Endothelial cell of umbilical vein (primary cell): ENCODE results near the gene MCTP1. TPM values are rescaled to one million over a fixed set of nuclear protein-coding genes. Genes with fewer than 3 reads are reported as not detected.

Source experiments
- BruUV-seq: library from RNA; stranded (reverse); fragments of 400-500 nt; replicated peaks from 2 replicates; lab custom pipeline; 2021; lab: Mats Ljungman, UMichigan
- CTCF ChIA-PET: fragments of 300-600, 350-600 bp; sonication (Branson Sonifier 250); formaldehyde crosslinking; loops from one replicate; lab custom pipeline; 2021; ENCODE audit warnings: antibody characterized with exemption, inconsistent platforms; lab: Charles Lee
- POLR2A ChIA-PET: fragments of 300-600, 350-600 bp; sonication (Branson Sonifier 250); formaldehyde crosslinking; loops from one replicate; lab custom pipeline; 2021; ENCODE audit warnings: antibody characterized with exemption, inconsistent platforms; lab: Charles Lee
- DNase-seq: peaks from one replicate; pipeline ENCODE4 v3.0.0-alpha.2; 2011; ENCODE audit warnings: low read depth, low spot score
- FAIRE-seq: peaks from 2 replicates; lab custom pipeline; 2011; peaks lifted over from hg19 to GRCh38; lab: Jason Lieb, UNC
- H2AFZ ChIP-seq: 2 replicates; pipeline ENCODE4 v1.6.0; 2012; ENCODE audit warnings: low read depth, low read length, control low read depth, inconsistent platforms
- H3K27ac ChIP-seq: 2 replicates; pipeline ENCODE4 v1.5.1; 2011; ENCODE audit warnings: low read depth, mild to moderate bottlenecking, control low read depth, low read length, moderate library complexity; ENCODE audit not compliant: insufficient read depth
- H3K27me3 ChIP-seq, 2 experiments: 2 replicates each; pipeline versions ENCODE4 v1.6.0 to v1.6.1; 2011; ENCODE audit warnings: low read length in 2 of 2, mixed read lengths in 1 of 2; ENCODE audit not compliant: control insufficient read depth in 2 of 2, insufficient read depth in 2 of 2
- H3K36me3 ChIP-seq, 2 experiments: 2 replicates in 1 of 2; 3 replicates in 1 of 2; pipeline ENCODE4 v1.5.1; 2011; ENCODE audit warnings: low read length in 2 of 2, mild to moderate bottlenecking in 1 of 2, moderate library complexity in 1 of 2; ENCODE audit not compliant: control insufficient read depth in 2 of 2, insufficient read depth in 2 of 2; ENCODE audit errors: extremely low read depth in 1 of 2
- H3K4me1 ChIP-seq: 3 replicates; pipeline ENCODE4 v1.5.1; 2011; ENCODE audit warnings: mild to moderate bottlenecking, low read length; ENCODE audit not compliant: control insufficient read depth, insufficient read depth; ENCODE audit errors: extremely low read depth
- H3K4me2 ChIP-seq: 2 replicates; pipeline ENCODE4 v1.6.1; 2011; ENCODE audit warnings: low read length, control low read depth, mixed read lengths; ENCODE audit not compliant: insufficient read depth
- H3K4me3 ChIP-seq, 3 experiments: fragments of 200-600 bp in 1 of 3; sonication (generic), shearing (Covaris generic) in 1 of 3; replicated peaks in 1 of 3; 2 replicates each; pipeline ENCODE4 v1.5.1; 2011 to 2016; ENCODE audit warnings: control low read depth in 3 of 3, low read length in 3 of 3, mild to moderate bottlenecking in 2 of 3, inconsistent platforms in 1 of 3, low read depth in 1 of 3, moderate library complexity in 1 of 3; ENCODE audit not compliant: insufficient read depth in 1 of 3
- H3K79me2 ChIP-seq: 2 replicates; pipeline ENCODE4 v1.6.0; 2012; ENCODE audit warnings: low read length, inconsistent platforms; ENCODE audit not compliant: control insufficient read depth, insufficient read depth
- H3K9ac ChIP-seq: replicated peaks from 2 replicates; pipeline ENCODE3; 2011; ENCODE audit warnings: low read length, control low read depth; ENCODE audit not compliant: insufficient read depth; ENCODE audit errors: extremely low read depth
- H3K9me1 ChIP-seq: replicated peaks from 3 replicates; pipeline ENCODE4 v1.6.0; 2011; ENCODE audit warnings: mild to moderate bottlenecking, low read length; ENCODE audit not compliant: control insufficient read depth, insufficient read depth; ENCODE audit errors: extremely low read depth
- H3K9me3 ChIP-seq: replicated peaks from 2 replicates; pipeline ENCODE4 v1.5.1; 2012; ENCODE audit warnings: low read length, inconsistent platforms; ENCODE audit not compliant: control insufficient read depth, insufficient read depth
- H4K20me1 ChIP-seq: replicated peaks from 2 replicates; pipeline ENCODE3; 2011; ENCODE audit warnings: mild to moderate bottlenecking, low read length; ENCODE audit not compliant: control insufficient read depth, insufficient read depth; ENCODE audit errors: extremely low read depth
- EZH2 ChIP-seq: IDR thresholded peaks from 2 replicates; pipeline ENCODE4 v1.6.1; 2012; ENCODE audit warnings: borderline replicate concordance, low read depth, mild to moderate bottlenecking, moderate library complexity, low read length, inconsistent platforms; ENCODE audit not compliant: severe bottlenecking
- FOS ChIP-seq: IDR thresholded peaks from 2 replicates; pipeline ENCODE4 v1.6.1; 2011; ENCODE audit warnings: mild to moderate bottlenecking, low read length, moderate library complexity, borderline replicate concordance; ENCODE audit not compliant: insufficient read depth
- GATA2 ChIP-seq: IDR thresholded peaks from 2 replicates; pipeline ENCODE4 v1.7.0; 2011; ENCODE audit warnings: low read depth, mild to moderate bottlenecking, moderate library complexity, mixed read lengths, low read length; ENCODE audit not compliant: insufficient read length, insufficient read depth
- JUN ChIP-seq: IDR thresholded peaks from 2 replicates; pipeline ENCODE4 v1.6.1; 2011; ENCODE audit warnings: borderline replicate concordance, low read depth; ENCODE audit not compliant: insufficient read length, insufficient read depth
- MAX ChIP-seq: IDR thresholded peaks from 2 replicates; pipeline ENCODE4 v1.6.1; 2011; ENCODE audit not compliant: insufficient read depth, insufficient read length
- MYC ChIP-seq: IDR thresholded peaks from one replicate; pipeline ENCODE4 v1.6.1; 2011; ENCODE audit warnings: mild to moderate bottlenecking, low read depth, low read length
- POLR2A ChIP-seq: IDR thresholded peaks from 2 replicates; pipeline ENCODE4 v1.6.1; 2012; ENCODE audit warnings: low read depth, mild to moderate bottlenecking, control low read depth, low read length
- POLR2AphosphoS5 ChIP-seq: IDR thresholded peaks from 2 replicates; pipeline ENCODE4 v1.6.1; 2012; ENCODE audit warnings: low read depth, mild to moderate bottlenecking, control low read depth, low read length, moderate library complexity; ENCODE audit not compliant: insufficient read depth
- dilution Hi-C: fragments of 300-500 bp; cut with MboI; formaldehyde crosslinking; loops from one replicate; pipeline ENCODE4 v1.15.0; 2019; ENCODE audit warnings: low sequenced_read_pairs; ENCODE audit not compliant: extremely low pct_ligation_motif_present
- intact Hi-C: fragments of 100-400 bp; cut with micrococcal nuclease; formaldehyde crosslinking; loops from one replicate; pipeline ENCODE4 v1.10.0; 2022
- polyA plus RNA-seq, 4 experiments: library from polyadenylated mRNA; depleted of rRNA in 3 of 4; stranded (reverse) in 3 of 4; unstranded in 1 of 4; fragments of >200 nt; gene quantifications; 2 replicates each; pipeline versions ENCODE4 v1.2.1 to v1.2.3, GENCODE V29; 2011 to 2012; ENCODE audit warnings: missing spikeins in 1 of 4
- total RNA-seq: library from RNA; stranded (reverse); gene quantifications from 2 replicates; pipeline ENCODE4 v1.2.3, GENCODE V29; 2021
- TF ChIP-seq, protein P1 (sequence below), 2 donors: IDR thresholded peaks; 1 replicate in 1 of 2; 2 replicates in 1 of 2; pipeline ENCODE4 v1.5.1; 2011; ENCODE audit warnings: low read length in 2 of 2, mild to moderate bottlenecking in 2 of 2, moderate library complexity in 2 of 2, control low read depth in 1 of 2, inconsistent platforms in 1 of 2, low read depth in 1 of 2; ENCODE audit not compliant: insufficient read depth in 1 of 2; ENCODE audit errors: extremely low read depth in 1 of 2

MCTP1 gene
- total and polyA plus RNA-seq, 2 donors (not counting 3 experiments of a cell fraction or from before 2014, with no cell fraction given) = 79.3 to 203 TPM

- no peaks in the 10 kb centered on the region for H3K4me1 ChIP-seq
- H3K4me3 ChIP-seq = no peak overlapping the region
- ChIA-PET POLR2A (no interaction called here), CTCF (no interaction called here)
- intact Hi-C loops (no loop called here), dilution Hi-C loops (no loop called here)
- no peaks in the 10 kb centered on the region for H3K27me3 ChIP-seq
- H3K79me2 ChIP-seq = peaks cover 37% of the 10 kb centered on the region
- no peaks in the 10 kb centered on the region for H3K9me3 ChIP-seq
- DNase-seq (no peak), FAIRE-seq (no peak)
- no peak overlapping the region for H3K9ac ChIP-seq
- peaks cover 15% of the 10 kb centered on the region for H4K20me1 ChIP-seq
- H3K9me1 ChIP-seq = no peaks in the 10 kb centered on the region
- no peak overlapping the region for H3K27ac ChIP-seq
- TF ChIP-seq POLR2A = no peak
- TF ChIP-seq POLR2AphosphoS5 = no peak
- TF ChIP-seq EZH2 = no peak
- no peak for TF ChIP-seq MYC
- no peak for TF ChIP-seq JUN
- no peak for TF ChIP-seq GATA2
- TF ChIP-seq FOS = no peak
- TF ChIP-seq MAX = no peak
- TF ChIP-seq, protein P1, sequence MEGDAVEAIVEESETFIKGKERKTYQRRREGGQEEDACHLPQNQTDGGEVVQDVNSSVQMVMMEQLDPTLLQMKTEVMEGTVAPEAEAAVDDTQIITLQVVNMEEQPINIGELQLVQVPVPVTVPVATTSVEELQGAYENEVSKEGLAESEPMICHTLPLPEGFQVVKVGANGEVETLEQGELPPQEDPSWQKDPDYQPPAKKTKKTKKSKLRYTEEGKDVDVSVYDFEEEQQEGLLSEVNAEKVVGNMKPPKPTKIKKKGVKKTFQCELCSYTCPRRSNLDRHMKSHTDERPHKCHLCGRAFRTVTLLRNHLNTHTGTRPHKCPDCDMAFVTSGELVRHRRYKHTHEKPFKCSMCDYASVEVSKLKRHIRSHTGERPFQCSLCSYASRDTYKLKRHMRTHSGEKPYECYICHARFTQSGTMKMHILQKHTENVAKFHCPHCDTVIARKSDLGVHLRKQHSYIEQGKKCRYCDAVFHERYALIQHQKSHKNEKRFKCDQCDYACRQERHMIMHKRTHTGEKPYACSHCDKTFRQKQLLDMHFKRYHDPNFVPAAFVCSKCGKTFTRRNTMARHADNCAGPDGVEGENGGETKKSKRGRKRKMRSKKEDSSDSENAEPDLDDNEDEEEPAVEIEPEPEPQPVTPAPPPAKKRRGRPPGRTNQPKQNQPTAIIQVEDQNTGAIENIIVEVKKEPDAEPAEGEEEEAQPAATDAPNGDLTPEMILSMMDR (IDR thresholded peaks at IDR 0.05; ENCODE audit: extremely low read depth in 1 of 2, insufficient read depth in 1 of 2, low read depth in 1 of 2, low read length in 2 of 2) = no peak
- no peak overlapping the region for H3K4me2 ChIP-seq
- no peak overlapping the region for H2AFZ ChIP-seq
- peaks cover 5 to 10% of the 10 kb centered on the region in 2 experiments for H3K36me3 ChIP-seq
- BruUV-seq = no TSS peak
These were observed 266.4 kb downstream of the MCTP1 start for GRCh38 chr5:95018511-95018910.
